HepG2 (cell line): Measurements from ENCODE around the gene ZSWIM8. TPM values are rescaled to one million over a fixed set of nuclear protein-coding genes. Genes with fewer than 3 reads are reported as not detected.

Experiments used
- ATAC-seq: fragments of 200-7000 bp; cut with Tn5 transposase; 3 replicates; pipeline ENCODE4 v1.9.1; 2020; ENCODE audit warnings: mild to moderate bottlenecking, moderate library complexity
- BruUV-seq: library from RNA; stranded (reverse); fragments of 400-500 nt; replicated peaks from 2 replicates; lab custom pipeline; 2021; lab: Mats Ljungman, UMichigan
- CTCF ChIA-PET: fragments of 300-600 bp; formaldehyde crosslinking; extraction: SDS; loops from one replicate; lab custom pipeline; 2021; ENCODE audit warnings: low total read pairs, inconsistent platforms, low intra/inter-chr PET ratio; lab: Yijun Ruan, JAX
- POLR2A ChIA-PET: fragments of 350-600 bp; sonication (Branson Sonifier 250); formaldehyde crosslinking; loops from one replicate; lab custom pipeline; 2020; ENCODE audit warnings: antibody characterized with exemption, inconsistent platforms; lab: Yijun Ruan, JAX
- DNase-seq: peaks from one replicate; pipeline ENCODE4 v3.0.0-alpha.2; 2015; ENCODE audit warnings: low spot score
- FAIRE-seq: peaks from 3 replicates; lab custom pipeline; 2011; peaks lifted over from hg19 to GRCh38; lab: Jason Lieb, UNC
- H2AFZ ChIP-seq: one replicate; pipeline ENCODE4 v1.6.1; 2011; ENCODE audit warnings: low read length, inconsistent platforms
- H3K27ac ChIP-seq: fragments of 300-600 bp; 3 replicates; pipeline ENCODE4 v1.8.0; 2011; ENCODE audit warnings: mixed run types, mild to moderate bottlenecking, mixed read lengths, low read length, inconsistent platforms; ENCODE audit not compliant: insufficient read depth; ENCODE audit errors: extremely low read length
- H3K27me3 ChIP-seq, 2 experiments: fragments of 200-600 bp in 1 of 2; 2 replicates in 1 of 2; 3 replicates in 1 of 2; pipeline versions ENCODE4 v1.6.0 to v1.8.0; 2011; ENCODE audit warnings: low read length in 2 of 2, mild to moderate bottlenecking in 2 of 2, moderate library complexity in 2 of 2, inconsistent platforms in 1 of 2; ENCODE audit not compliant: insufficient read depth in 2 of 2, control insufficient read depth in 1 of 2
- H3K36me3 ChIP-seq, 2 experiments: fragments of 200-600 bp in 1 of 2; replicated peaks in 1 of 2; 2 replicates in 1 of 2; 3 replicates in 1 of 2; pipeline versions ENCODE4 v1.5.1 to v1.8.0; 2011; ENCODE audit warnings: low read length in 2 of 2, inconsistent platforms in 1 of 2; ENCODE audit not compliant: insufficient read depth in 2 of 2, control insufficient read depth in 1 of 2
- H3K4me1 ChIP-seq: 2 replicates; pipeline ENCODE4 v1.5.1; 2012; ENCODE audit warnings: low read length, inconsistent platforms; ENCODE audit not compliant: insufficient read depth
- H3K4me2 ChIP-seq: 2 replicates; pipeline ENCODE4 v1.6.0; 2011; ENCODE audit warnings: low read depth, low read length, inconsistent platforms
- H3K4me3 ChIP-seq, 3 experiments: fragments of 200-600 bp in 1 of 3; sonication (generic), shearing (Covaris generic) in 1 of 3; replicated peaks in 1 of 3; 2 replicates each; pipeline ENCODE4 v1.5.1; 2011 to 2016; ENCODE audit warnings: low read length in 3 of 3, inconsistent platforms in 2 of 3, low read depth in 2 of 3, mild to moderate bottlenecking in 2 of 3, control low read depth in 1 of 3, mixed read lengths in 1 of 3; ENCODE audit not compliant: insufficient read depth in 1 of 3
- H3K79me2 ChIP-seq: one replicate; pipeline ENCODE4 v1.6.1; 2011; ENCODE audit warnings: low read length, inconsistent platforms; ENCODE audit not compliant: insufficient read depth
- H3K9ac ChIP-seq: 2 replicates; pipeline ENCODE4 v1.6.0; 2011; ENCODE audit warnings: mild to moderate bottlenecking, low read depth, low read length, inconsistent platforms; ENCODE audit not compliant: insufficient read depth
- H3K9me3 ChIP-seq: 2 replicates; pipeline ENCODE4 v1.5.1; 2012; ENCODE audit warnings: mild to moderate bottlenecking, low read length
- H4K20me1 ChIP-seq: 2 replicates; pipeline ENCODE4 v1.6.0; 2011; ENCODE audit warnings: inconsistent platforms, mild to moderate bottlenecking, low read length, moderate library complexity; ENCODE audit not compliant: insufficient read depth
- ATAD3A ChIP-seq: sonication (generic); formaldehyde crosslinking; IDR thresholded peaks from 2 replicates; pipeline ENCODE4 v1.4.0; 2020; ENCODE audit warnings: missing genetic modification reagents
- DRAP1 ChIP-seq: IDR thresholded peaks from 2 replicates; pipeline ENCODE4 v1.6.1; 2016; ENCODE audit warnings: missing genetic modification reagents, missing compliant biosample characterization
- KAT7 ChIP-seq: IDR thresholded peaks from 2 replicates; pipeline ENCODE4 v1.6.1; 2018; ENCODE audit warnings: borderline replicate concordance, missing compliant biosample characterization
- MTERF4 ChIP-seq: sonication (generic); formaldehyde crosslinking; IDR thresholded peaks from 2 replicates; pipeline ENCODE4 v1.8.0; 2023; ENCODE audit warnings: mild to moderate bottlenecking, missing genetic modification reagents
- POLR2AphosphoS5 ChIP-seq: IDR thresholded peaks from 2 replicates; pipeline ENCODE4 v1.6.1; 2012; ENCODE audit warnings: low read depth, low read length
- SRSF1 ChIP-seq: fragments of 200-400 bp; formaldehyde crosslinking; optimal IDR thresholded peaks from 2 replicates; pipeline ENCODE3; 2017; ENCODE audit warnings: mild to moderate bottlenecking, low read depth, low read length, moderate library complexity
- TFDP2 ChIP-seq: sonication (generic); formaldehyde crosslinking; IDR thresholded peaks from 2 replicates; pipeline ENCODE4 v1.4.0; 2020; ENCODE audit warnings: missing genetic modification reagents
- ZBTB38 ChIP-seq: sonication (generic); formaldehyde crosslinking; IDR thresholded peaks from 2 replicates; pipeline ENCODE4 v1.5.1; 2020; ENCODE audit warnings: mild to moderate bottlenecking, missing genetic modification reagents
- ZNF513 ChIP-seq: sonication (generic); formaldehyde crosslinking; conservative IDR thresholded peaks from 2 replicates; pipeline ENCODE4 v1.5.0; 2020; ENCODE audit warnings: missing genetic modification reagents
- ZNF597 ChIP-seq: sonication (generic); formaldehyde crosslinking; IDR thresholded peaks from 2 replicates; pipeline ENCODE4 v1.5.0; 2020; ENCODE audit warnings: missing genetic modification reagents
- ZNF629 ChIP-seq: sonication (generic); formaldehyde crosslinking; conservative IDR thresholded peaks from 2 replicates; pipeline ENCODE4 v1.5.0; 2020; ENCODE audit warnings: missing genetic modification reagents
- ZNF782 ChIP-seq: sonication (generic); formaldehyde crosslinking; IDR thresholded peaks from 2 replicates; pipeline ENCODE4 v1.4.0; 2020; ENCODE audit warnings: missing genetic modification reagents, mild to moderate bottlenecking, borderline replicate concordance
- ZNF878 ChIP-seq: sonication (generic); formaldehyde crosslinking; IDR thresholded peaks from 2 replicates; pipeline ENCODE4 v1.8.1; 2023; ENCODE audit warnings: mild to moderate bottlenecking, missing genetic modification reagents, moderate library complexity
- WGBS: methylation state at CpG from one replicate; pipeline ENCODE4 v1.1.6; 2017; ENCODE audit warnings: low lambda C conversion rate; 5-methylcytosine and 5-hydroxymethylcytosine counted together
- in situ Hi-C: cut with HindIII; loops from 2 replicates; pipeline ENCODE4 v1.10.0; 2017; ENCODE audit warnings: low pct_unique_long_range_greater_than_20kb; ENCODE audit not compliant: extremely low pct_ligation_motif_present
- intact Hi-C: fragments of 100-400 bp; cut with micrococcal nuclease; formaldehyde crosslinking; loops from one replicate; pipeline ENCODE4 v1.10.0; 2022; ENCODE audit not compliant: unreplicated experiment
- polyA plus RNA-seq, 8 experiments: library from polyadenylated mRNA; depleted of rRNA in 3 of 8; stranded (reverse) in 7 of 8; unstranded in 1 of 8; fragments of >200 nt; fragmentation: Illumina TruSeq in 4 of 8; extraction: Trizol in 4 of 8; gene quantifications; 2 replicates each; pipeline versions ENCODE4 v1.2.1 to v1.2.3, GENCODE V29; 2011 to 2016; ENCODE audit warnings: low read depth in 4 of 8, missing spikeins in 1 of 8, mixed read lengths in 1 of 8; ENCODE audit not compliant: insufficient read depth in 1 of 8
- total RNA-seq, 5 experiments: library from RNA; depleted of rRNA; stranded (reverse); fragments of >200 nt; fragmentation: Illumina TruSeq; extraction: Trizol; gene quantifications; 2 replicates each; pipeline ENCODE4 v1.2.3, GENCODE V29; 2016; ENCODE audit warnings: low read depth in 1 of 5

The ZSWIM8 gene
- total and polyA plus RNA-seq, 2 of the 13 experiments (the other 11 are each of a cell fraction or from before 2014, with no cell fraction given): 39.9 to 98.2 TPM

GRCh38 chr10:73772281-73773151 lies 12.9 kb upstream of the ZSWIM8 start (continued):
- TF ChIP-seq MTERF4 (0 out of 2 replicates have a peak, but pooled peaks have one; percentile 53), POLR2AphosphoS5 (peak; percentile 73), ATAD3A (no peak), ZNF878 (CRISPR knock-in tag) (peak; percentile 61; the same call in 1 of the 2 replicates), ZNF782 (CRISPR knock-in tag) (peak; percentile 67), DRAP1 (peak; percentile 77), ZNF629 (CRISPR knock-in tag) (0 out of 2 replicates have a peak, but pooled peaks have one; percentile 5)

- peak; percentile 2; the same call in 2 of the 3 replicates for ATAC-seq
- POLR2A ChIA-PET: interaction anchor here (1.1 to 3.3 kb wide), 8 partner anchors 9 to 67 kb away, joined by 3 to 31 read pairs (median 5); partner anchors contain the start of gene CHCHD1
- TF ChIP-seq ZNF513 (CRISPR knock-in tag): no peak
- TF ChIP-seq KAT7 (CRISPR knock-in tag): no peak
- no peak for TF ChIP-seq ZNF597 (CRISPR knock-in tag)
- TF ChIP-seq TFDP2 (CRISPR knock-in tag): no peak
- no peak for TF ChIP-seq SRSF1
- peak; percentile 91 for TF ChIP-seq ZBTB38 (CRISPR knock-in tag)
Measured at GRCh38 chr10:73773152-73773879, 12.1 kb upstream of the ZSWIM8 start.

More at GRCh38 chr10:73773152-73773879, 12.1 kb upstream of the ZSWIM8 start:
- WGBS: 20% methylated on average over 1 of the region's 29 CpGs
- Histone ChIP-seq H3K4me3 (peak overlapping the region; percentile 68 to 84 (median 77)), H2AFZ (no peak overlapping the region), H3K79me2 (peaks cover 39% of the 10 kb centered on the region), H3K9ac (peak overlapping the region; percentile 80), H4K20me1 (peaks cover 7% of the 10 kb centered on the region; the same call in 1 of the 2 replicates), H3K4me2 (peak overlapping the region; percentile 95), H3K9me3 (no peaks in the 10 kb centered on the region), H3K27ac (peak overlapping the region; percentile 77), H3K36me3 (peaks cover 13 to 42% of the 10 kb centered on the region in 2 experiments), H3K27me3 (no peaks in the 10 kb centered on the region; a peak in 1 of 5 replicates), H3K4me1 (peaks cover 22% of the 10 kb centered on the region)
- DNase-seq (no peak), FAIRE-seq (no peak)
- BruUV-seq: TSS peak; percentile 34
- CTCF ChIA-PET: no interaction called here
- in situ Hi-C loops (no loop called here), intact Hi-C loops (loop anchor here (5.0 kb wide), 1 partner anchor 104 kb away; no protein-coding TSS in a partner anchor)
